Measurements from ENCODE around the gene MIPEP.
"Not testable (repeated sequence)": the region's sequence is repeated elsewhere in the genome, so short reads cannot be mapped to it uniquely, and the experiment has no call there.

The MIPEP gene

DNA sequence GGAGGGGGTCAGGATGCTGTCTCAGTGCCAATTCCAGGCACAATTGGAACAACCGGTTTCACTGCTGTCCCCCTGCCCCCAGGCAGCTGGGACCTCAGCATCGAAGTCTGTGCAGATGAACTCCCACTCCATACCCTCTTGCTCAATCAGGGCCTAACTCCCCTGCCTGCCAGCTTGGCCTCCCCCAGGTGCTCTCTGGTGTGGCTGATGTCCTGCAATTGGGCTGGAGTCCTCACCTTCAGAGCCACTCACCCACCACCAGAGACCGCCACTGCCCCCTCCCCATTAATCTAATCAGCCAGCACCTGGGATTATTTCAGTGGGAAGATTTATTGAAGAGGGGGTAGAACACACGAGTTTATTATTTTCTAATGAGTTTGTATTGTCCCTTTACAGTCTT lies 118.8 kb downstream of the MIPEP start:
- DNase-seq: no peak

DNA sequence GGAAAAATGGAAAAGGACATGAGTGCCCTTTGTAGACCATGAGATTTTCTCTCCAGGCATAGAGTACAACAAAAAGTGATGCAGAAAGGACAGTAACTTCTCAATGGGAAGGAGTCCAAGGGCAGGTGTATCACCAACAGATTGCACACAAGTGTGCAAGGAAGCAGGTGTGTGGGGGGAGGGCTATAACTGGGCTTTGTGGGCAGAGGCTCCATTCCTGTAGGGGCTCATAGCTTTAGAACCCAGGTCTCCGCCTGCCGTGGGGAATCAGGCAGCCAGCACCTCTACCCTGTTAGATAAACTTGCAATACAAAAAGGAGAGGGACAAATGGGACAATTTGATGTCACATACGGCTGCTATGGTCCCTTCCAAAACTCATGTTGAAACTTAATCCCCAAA lies 119.8 kb downstream of the MIPEP start:
- DNase-seq: no peak

DNA sequence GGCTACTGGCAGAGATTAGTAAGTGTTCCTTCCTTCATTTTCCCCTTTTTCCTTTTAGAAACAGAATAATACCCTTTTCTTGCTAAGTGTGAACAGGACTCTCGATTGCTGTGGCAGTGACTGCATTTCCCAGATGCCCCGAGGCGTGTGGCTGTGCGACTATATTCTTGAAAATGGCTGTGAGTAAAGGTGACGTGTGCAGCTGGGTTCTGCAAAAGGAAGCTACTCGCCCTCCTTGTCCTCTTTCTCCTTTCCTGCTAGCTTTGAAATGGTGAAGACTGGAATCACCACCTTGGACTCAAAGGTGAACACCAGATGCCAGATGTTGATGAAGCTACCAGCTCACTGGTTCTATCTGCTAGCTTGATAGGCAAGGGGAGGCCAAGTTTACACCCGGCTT lies 121.4 kb downstream of the MIPEP start:
- DNase-seq: no peak

DNA sequence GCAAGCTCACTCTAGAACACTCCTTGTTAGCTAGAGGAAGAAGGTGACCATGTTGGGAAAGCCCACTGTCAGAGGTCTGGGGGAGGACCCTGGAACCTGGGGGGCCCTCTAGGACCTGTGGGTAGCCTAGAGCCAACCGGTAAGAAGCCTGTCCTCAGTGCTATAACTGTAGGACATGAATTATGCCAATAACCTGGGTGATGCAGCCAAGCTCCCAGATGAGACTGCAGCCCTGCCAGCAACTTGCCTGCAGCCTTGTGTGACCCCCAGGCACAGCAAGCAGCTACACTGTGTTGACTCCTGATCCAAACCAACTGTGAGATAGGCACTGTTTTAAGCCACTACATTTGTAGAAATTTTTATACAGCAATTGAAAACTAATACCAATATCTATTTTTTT lies 122.3 kb downstream of the MIPEP start:
- DNase-seq: no peak

DNA sequence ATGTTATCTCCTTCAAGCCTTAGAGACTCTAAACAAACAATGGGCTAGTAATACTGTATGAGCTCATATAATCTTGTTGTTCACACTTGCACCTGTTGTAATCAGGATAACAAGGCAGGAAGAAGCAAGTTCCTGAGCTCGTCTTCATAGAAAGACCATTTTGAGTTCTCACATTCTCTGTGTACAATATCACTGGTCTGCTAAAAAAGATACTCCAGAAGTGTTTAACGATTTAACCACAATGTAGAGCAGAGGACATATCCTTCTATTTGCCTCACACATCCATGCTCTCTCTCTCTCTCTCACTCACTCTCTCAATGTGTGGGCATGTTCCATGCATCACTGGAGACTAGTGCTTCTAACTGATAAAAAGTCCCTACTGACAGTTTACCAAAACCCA lies 122.9 kb downstream of the MIPEP start:
- no peak for DNase-seq

DNA sequence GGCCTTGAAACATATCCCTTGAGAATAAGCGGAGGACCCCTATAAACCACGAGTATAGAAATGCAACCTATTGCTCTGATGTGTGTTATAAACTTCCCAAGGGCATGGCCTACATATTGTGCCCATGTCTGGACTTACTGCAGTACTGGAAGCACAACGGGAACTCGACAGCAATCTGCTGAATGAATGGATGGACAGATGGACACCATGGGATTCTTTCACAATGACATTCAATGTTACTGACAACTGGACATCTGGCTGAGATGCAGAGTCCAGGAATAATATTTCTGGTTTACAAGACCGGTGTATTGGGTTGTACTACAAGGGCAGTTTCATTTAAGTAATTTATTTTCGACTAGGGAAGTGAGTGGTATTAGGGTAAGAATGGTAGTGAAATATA lies 123.7 kb downstream of the MIPEP start:
- no peak for DNase-seq

DNA sequence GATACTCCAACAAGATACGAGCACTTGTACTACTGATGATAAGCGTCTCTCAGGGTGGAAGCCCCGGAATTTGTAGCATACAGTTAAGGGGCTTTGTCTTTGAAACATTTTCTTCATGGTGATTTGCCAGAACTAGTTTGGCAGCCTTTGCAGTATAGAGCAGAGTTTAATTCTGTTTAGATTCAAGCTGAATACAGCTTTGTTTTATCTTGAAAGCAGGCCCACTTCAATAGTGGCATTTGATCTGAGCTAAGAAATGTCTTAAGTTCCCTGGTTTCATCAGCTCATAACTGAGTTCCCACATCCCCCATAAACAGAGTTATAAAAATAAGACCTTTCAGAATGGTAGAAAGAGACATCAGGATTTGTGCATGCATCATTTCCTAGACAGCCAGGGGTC lies 125.9 kb downstream of the MIPEP start:
- no peak for DNase-seq

DNA sequence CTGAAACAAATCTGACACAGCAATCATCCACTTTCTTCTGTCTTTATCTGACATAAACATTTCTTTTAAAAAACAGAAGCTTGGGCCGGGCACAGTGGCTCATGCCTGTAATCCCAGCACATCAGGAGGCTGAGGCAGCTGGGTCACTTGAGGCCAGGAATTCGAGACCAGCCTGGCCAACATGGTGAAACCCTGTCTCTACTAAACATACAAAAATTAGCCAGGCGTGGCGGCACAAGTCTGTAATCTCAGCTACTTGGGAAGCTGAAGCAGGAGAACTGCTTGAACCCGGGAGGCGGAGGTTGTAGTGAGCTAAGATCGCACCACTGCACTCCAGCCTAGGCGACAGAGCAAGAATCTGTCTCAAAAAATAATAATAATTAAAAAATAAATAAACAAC lies 127.4 kb downstream of the MIPEP start:
- not testable (repeated sequence) for DNase-seq

DNA sequence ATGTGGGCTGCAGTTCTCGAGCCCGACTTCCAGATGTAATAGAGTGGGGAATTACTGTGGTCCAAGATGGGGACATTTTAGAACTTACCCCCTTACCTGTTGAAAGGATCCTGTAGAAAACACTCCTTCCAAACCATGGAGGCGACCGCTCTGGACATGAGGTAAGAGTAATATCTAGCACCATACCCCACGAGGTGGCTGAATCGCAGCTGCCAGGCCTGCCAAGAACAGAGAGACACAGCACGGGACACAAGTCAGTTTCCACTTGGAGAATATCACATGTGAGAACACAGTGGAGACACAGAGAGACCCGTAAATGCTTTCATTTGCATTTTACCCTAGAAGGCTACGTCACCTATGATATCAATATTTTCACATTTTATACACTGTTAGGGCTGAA lies 129.2 kb downstream of the MIPEP start:
- no peak for DNase-seq

DNA sequence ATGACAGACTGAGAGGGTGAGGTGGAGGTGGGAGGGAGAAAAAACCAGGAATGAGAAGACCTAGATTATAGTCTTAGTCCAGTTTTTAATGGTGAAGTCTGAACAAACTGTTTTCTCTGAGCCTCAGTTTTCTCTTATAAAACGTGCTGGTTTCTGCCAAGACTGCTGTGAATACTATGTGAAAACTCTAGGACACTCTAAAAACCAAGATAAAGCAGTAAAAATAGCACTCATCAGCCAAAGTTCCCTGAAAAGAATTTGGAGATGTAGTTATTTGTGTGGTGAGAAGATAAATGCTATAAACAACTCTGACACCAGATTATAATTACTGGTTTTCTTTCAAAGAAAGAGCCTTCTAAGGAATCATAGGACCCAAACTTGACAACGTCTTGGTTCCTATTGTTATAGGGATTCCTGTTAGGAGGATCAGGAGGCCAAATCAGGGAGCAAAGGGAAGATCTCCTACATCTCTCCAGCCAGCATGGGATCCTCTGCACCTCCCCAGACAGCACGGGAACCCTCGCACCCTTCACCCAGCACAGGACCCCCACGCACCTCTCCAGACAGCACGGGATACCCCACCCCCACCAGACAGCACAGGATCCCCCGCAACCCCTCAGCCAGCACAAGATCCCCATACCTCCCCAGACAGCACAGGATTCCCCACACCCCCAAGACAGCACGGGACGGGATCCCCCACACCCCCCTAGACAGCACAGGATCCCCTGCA lies 130.2 kb downstream of the MIPEP start:
- DNase-seq: no peak

DNA sequence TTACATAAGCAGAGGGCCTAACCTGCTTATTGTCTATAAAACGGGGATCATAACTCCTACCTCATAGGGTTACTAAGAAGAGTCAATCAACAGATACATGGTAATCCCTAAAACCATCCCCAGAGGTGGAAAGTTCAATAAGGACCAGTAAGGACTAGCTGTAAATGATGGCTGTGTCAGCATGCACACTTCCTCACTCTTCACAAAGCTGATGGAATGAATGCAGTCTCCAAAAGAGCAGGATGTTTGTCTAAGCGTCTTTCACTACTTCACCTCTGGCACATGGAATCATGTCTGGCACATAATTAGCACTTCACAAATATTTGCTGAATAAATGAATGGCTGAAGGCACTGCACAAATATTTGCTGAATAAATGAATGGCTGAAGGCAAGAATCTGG lies 134.2 kb downstream of the MIPEP start:
- DNase-seq: no peak

DNA sequence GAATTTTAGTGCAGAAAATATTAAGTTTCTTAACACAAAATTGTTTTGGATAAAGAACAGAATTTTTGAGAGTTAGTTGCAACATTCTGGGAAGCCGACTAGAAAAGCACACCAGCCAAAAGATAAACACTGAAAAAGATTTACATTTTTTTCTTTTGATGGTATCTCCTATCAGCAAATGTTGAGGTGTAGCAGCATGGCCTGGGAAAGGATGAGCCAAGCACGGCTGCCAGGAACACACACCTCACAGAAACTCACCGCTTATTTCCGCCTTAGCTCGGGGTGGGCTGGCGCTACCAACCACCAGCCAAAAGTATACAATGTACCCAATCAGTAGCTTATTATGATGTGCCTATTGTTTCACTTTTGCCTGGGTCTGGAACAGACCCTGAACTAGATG lies 134.7 kb downstream of the MIPEP start:
- DNase-seq: no peak

DNA sequence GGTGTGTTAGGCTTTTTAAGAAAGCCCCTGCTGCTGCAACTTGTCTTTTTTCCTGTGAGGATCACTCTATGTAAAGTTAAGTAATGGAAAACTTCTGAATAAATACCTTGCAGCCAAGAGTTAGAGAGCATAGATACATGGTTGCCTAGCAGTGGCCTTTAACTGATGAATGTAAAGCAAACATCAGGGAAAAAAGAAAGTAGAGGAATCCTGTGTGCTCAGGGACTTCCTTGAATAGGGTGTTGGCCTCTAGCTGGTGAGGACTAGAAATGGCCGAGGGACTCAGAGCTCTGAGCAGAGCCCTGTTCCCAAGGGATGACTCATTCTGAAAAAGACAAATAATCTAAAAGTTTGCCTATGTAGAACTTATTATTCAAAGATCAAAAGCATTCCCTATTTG lies 135.7 kb downstream of the MIPEP start:
- no peak for DNase-seq

DNA sequence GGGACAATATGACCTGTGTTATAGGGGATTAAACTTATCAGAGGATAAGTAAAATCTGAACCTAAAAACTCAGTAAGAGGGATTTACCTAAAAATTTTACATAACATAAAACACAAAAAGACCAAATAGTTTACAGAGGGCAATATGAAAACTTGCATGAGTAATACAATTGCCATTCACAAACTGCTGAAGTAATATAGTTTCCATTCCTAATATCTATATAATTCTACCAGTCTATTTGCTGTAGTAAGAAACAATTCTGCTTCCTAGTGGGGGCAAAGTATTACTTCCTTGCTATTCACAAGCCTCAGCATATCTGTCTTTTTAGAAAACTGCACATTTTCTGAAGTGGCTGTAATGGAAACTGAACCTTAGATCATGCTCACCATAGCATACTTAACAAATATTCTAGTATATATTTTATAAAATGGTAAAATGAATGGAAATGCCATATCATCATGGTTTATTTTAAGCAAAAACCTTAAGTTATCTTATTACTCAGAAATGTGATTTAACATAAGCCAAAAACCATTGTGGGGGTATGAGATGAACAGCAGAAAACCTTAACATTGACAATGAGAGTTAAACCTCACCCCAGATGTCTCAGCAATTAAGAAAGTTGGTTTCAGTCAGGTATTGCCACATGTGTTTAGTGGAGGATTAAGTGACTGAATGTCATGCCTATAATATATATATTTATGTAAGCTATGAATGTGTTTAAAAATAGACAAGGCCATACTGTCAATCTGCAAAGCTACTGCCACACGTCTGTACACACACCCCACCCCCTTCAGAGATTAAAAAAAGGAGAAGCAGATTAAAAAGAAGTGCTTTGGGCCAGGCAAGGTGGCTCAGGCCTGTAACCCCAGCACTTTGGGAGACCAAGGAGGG lies 136.8 kb downstream of the MIPEP start:
- DNase-seq: no peak

DNA sequence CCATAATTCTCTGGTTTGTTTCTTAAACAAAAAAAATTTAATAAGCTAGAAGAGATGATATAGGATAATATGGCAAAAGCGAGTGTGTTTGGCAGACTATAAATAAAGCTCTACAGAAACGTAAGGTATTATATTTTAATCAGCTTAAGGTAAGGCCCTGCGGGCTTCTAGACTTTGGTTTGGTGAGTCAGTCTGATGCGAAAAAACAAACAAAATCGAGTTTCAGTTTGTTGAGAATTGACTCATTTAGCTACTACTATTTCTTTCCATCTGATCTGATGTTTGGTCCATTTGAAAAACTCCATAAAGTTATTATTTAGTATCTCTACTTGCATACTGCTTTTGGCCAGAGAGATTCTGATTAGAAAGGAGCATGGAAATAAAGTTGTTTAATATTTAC lies 138.0 kb downstream of the MIPEP start:
- no peak for DNase-seq

DNA sequence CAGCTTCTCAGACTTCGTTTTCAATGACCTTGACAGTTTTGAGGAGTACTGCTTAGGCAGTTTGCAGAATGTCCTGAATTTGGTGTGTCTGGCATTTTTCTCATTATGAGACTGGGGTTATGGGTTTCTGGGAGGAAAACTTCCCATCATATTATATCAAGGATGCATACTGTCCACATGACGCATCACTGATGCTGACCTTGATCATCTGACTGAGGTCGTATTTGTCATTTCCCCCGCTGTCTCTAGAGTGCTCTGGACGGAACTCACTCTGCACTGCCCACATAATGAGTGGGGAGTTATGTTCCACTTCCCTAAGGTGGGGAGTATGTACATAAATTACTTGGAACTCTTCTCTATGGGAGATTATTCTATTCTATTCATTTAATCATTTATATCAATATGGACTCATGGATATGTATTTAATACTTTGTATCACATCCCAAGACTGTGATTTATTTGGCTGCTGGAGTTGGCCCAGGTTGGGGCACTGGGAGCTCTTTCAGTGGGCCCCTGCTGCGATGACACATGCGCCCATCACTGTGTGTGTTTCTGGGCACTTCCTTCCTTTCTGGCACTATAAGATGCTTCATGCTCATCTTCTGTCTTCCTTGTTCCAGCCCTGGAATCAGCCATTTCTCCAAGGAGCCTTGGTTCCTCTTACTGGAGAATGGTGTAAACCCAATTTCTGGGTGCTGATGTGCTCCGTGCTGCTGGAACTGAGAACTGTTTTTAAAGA lies 138.6 kb downstream of the MIPEP start:
- no peak for DNase-seq

DNA sequence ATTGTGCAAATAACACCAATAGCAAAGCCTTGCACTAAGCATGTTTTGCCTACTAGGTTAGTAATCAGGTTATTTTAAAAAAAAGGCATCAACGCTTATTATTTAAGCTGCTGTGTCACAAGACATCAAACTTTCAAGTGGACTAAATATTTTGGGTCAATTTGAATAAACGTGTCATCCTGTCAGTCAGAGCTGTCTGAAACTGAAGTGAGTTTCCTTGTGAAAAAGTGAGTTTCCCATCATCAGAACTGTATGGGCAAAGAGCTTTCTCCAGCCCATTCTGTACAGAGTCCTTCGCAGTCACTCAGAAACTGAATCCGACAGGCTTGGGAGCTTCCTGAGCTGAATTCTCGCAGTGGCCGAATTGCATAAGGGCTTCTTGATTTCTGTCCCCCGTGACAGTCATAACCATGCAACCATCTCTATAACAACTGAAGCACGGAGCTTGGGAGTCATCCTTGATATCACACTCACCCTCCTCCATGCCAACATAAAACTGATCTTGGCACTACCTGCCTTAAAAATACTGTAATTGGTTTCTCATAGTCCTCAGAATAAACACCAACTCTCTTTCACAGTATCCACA lies 139.8 kb downstream of the MIPEP start:
- no peak for DNase-seq

DNA sequence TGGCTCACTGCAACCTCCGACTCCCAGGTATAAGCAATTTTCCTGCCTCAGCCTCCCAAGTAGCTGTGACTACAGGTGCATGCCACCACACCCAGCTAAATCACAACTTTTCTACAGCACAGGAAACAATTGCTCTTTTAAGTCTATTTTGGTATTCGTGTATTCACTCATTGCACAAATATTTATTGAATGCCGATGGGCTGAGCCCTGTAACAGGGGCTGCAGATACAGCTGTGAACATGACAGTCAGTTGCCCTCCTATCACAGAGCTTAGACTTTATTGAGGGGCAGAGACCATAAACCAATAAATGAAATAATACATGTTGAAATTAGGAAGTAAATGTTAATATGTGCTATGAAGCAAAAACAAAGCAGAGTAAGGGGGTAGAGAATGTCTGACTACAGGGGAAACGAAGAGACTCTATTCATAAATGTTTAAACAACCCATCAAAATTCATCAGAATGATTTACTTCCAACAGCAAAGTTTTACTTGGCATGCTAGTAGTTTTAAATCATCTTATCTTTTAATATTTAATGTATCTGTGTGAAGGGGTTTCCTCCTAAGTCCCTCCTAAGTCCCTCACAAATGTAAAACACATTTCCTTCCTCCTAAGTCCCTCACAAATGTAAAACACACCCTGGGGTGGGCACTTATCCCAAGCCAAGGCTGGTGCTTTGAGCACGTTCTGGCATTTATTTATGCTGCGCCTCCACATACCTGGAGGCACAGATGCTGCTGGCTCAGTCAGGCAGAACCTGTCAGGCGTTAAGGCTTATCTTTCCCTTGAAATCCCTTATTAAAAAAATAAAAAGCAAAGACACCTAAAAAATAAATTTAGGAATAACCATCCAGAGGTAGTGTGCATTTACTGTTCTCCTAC lies 140.8 kb downstream of the MIPEP start:
- DNase-seq: no peak

DNA sequence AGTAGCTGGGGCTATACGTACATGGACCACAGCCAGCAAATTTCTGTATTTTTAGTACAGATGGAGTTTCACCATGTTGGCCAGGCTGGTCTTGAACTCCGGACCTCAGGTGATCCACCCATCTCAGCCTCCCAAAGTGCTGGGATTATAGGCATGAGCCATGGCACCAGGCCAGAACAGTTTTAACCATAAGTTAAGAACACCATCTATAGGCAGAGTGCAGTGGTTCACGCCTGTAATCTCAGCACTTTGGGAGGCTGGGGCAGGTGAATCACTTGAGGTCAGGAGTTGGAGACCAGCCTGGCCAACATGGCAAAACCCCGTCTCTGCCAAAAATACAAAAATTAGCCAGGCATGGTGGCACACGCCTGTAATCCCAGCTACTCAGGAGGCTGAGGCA lies 143.1 kb downstream of the MIPEP start:
- not testable (repeated sequence) for DNase-seq

DNA sequence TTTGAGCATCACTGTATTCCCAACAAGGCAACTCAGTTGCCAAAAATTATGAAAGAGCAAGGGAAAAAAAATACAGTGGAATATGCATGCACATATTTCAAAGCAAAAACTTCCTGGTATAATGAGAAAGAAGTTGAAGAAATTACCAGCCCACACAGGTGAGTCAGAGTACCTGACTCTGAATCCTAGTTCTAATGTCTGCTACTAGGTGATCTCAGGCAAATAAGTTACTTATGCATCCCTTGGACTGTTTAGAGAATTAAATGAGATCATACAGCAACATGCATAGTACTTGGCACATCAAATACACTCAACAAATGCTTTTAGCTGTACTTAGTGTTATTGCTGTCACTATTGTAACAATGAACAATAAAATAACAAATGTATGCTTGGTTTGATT lies 144.9 kb downstream of the MIPEP start:
- DNase-seq: no peak

DNA sequence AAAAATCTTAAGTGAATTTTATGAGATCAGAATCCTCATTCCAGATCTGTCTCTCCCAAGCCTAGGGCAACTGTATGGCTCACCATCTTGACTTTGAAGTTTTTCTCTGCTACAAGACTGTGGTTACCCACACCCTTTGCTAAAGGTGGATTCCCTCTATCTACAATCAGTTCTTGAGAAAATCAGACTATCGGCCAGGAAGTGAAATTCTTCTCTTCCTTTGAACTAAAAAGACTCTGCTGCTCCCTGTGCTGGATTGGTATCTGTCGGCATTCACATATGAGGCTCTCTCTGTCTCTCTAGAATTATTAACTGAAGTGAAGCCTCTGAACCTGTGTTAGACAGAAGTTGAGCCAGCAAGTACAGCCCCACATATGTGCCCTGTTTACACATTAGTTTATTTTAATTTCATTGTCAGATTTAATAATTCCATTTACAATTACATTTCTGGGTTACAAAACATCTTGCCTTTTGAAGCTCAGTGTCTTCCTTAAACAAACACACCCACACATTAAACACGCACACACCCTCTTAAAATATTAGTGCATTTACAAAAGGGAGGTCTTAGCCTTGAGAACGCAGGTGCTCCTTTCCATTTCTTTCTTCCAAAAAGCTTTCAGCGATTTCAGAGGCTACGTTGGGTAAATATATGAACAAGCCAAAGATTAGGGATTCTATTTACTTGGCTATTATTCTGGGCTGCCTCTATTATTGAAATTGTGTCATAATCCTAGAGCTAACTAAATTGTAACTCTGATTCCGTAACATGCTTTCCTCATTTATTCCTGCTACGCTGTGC lies 145.7 kb downstream of the MIPEP start:
- DNase-seq: no peak
